ENCODE results near the gene HDLBP. TPM values are rescaled to one million over a fixed set of nuclear protein-coding genes. Genes with fewer than 3 reads are reported as not detected.
"Not testable (repeated sequence)": the region's sequence is repeated elsewhere in the genome, so short reads cannot be mapped to it uniquely, and the experiment has no call there.

HDLBP gene
- total RNA-seq, 1 experiment from 2014 or later, result 267 TPM

- no peak for DNase-seq (ENCODE audit: low read depth)
- in situ Hi-C loops (cut with HindIII; ENCODE audit: low pct_unique_long_range_greater_than_20kb, low sequenced_read_pairs), result no loop called here
These were observed 4.4 kb downstream of the HDLBP start for GRCh38 chr2:241310917-241311566.

- in situ Hi-C loops (cut with HindIII; ENCODE audit: low pct_unique_long_range_greater_than_20kb, low sequenced_read_pairs), result no loop called here
- no peak for DNase-seq (ENCODE audit: low read depth)
These were observed 5.8 kb downstream of the HDLBP start for GRCh38 chr2:241309684-241310117.

- DNase-seq (ENCODE audit: low read depth), result no peak
- in situ Hi-C loops (cut with HindIII; ENCODE audit: low pct_unique_long_range_greater_than_20kb, low sequenced_read_pairs), result no loop called here
These were observed 6.5 kb downstream of the HDLBP start for GRCh38 chr2:241308832-241309500.

- in situ Hi-C loops (cut with HindIII; ENCODE audit: low pct_unique_long_range_greater_than_20kb, low sequenced_read_pairs), result no loop called here
- DNase-seq (ENCODE audit: low read depth), result peak; percentile 38
These were observed 7.2 kb downstream of the HDLBP start for GRCh38 chr2:241308267-241308666.

- DNase-seq (ENCODE audit: low read depth), result no peak
- in situ Hi-C loops (cut with HindIII; ENCODE audit: low pct_unique_long_range_greater_than_20kb, low sequenced_read_pairs), result no loop called here
These were observed 8.4 kb downstream of the HDLBP start for GRCh38 chr2:241307055-241307454.

GRCh38 chr2:241304039-241304670, 11.3 kb downstream of the HDLBP start:
- in situ Hi-C loops (cut with HindIII; ENCODE audit: low pct_unique_long_range_greater_than_20kb, low sequenced_read_pairs), result no loop called here
- no peak for DNase-seq (ENCODE audit: low read depth)

GRCh38 chr2:241302759-241303651, 12.5 kb downstream of the HDLBP start:
- in situ Hi-C loops (cut with HindIII; ENCODE audit: low pct_unique_long_range_greater_than_20kb, low sequenced_read_pairs), result no loop called here
- DNase-seq (ENCODE audit: low read depth), result no peak

GRCh38 chr2:241302083-241302482, 13.4 kb downstream of the HDLBP start:
- DNase-seq (ENCODE audit: low read depth), result no peak
- in situ Hi-C loops (cut with HindIII; ENCODE audit: low pct_unique_long_range_greater_than_20kb, low sequenced_read_pairs), result no loop called here

- no peak for DNase-seq (ENCODE audit: low read depth)
- in situ Hi-C loops (cut with HindIII; ENCODE audit: low pct_unique_long_range_greater_than_20kb, low sequenced_read_pairs), result no loop called here
These were observed 15.5 kb downstream of the HDLBP start for GRCh38 chr2:241300000-241300399.

- in situ Hi-C loops (cut with HindIII; ENCODE audit: low pct_unique_long_range_greater_than_20kb, low sequenced_read_pairs), result no loop called here
These were observed 16.8 kb downstream of the HDLBP start for GRCh38 chr2:241298673-241299072.

GRCh38 chr2:241296767-241297166, 18.7 kb downstream of the HDLBP start:
- in situ Hi-C loops (cut with HindIII; ENCODE audit: low pct_unique_long_range_greater_than_20kb, low sequenced_read_pairs), result no loop called here

More at GRCh38 chr2:241298673-241299072, 16.8 kb downstream of the HDLBP start:
- no peak for DNase-seq (ENCODE audit: low read depth)

GRCh38 chr2:241295326-241296095, 20.0 kb downstream of the HDLBP start:
- no peak for DNase-seq (ENCODE audit: low read depth)
- in situ Hi-C loops (cut with HindIII; ENCODE audit: low pct_unique_long_range_greater_than_20kb, low sequenced_read_pairs), result no loop called here

More at GRCh38 chr2:241296767-241297166, 18.7 kb downstream of the HDLBP start:
- DNase-seq (ENCODE audit: low read depth), result no peak

- peak; percentile 78 for DNase-seq (ENCODE audit: low read depth)
- in situ Hi-C loops (cut with HindIII; ENCODE audit: low pct_unique_long_range_greater_than_20kb, low sequenced_read_pairs), result not testable (repeated sequence)
These were observed 22.1 kb downstream of the HDLBP start for GRCh38 chr2:241293378-241293797.

GRCh38 chr2:241291977-241292376, 23.5 kb downstream of the HDLBP start:
- no peak for DNase-seq (ENCODE audit: low read depth)
- in situ Hi-C loops (cut with HindIII; ENCODE audit: low pct_unique_long_range_greater_than_20kb, low sequenced_read_pairs), result no loop called here

GRCh38 chr2:241291153-241291552, 24.3 kb downstream of the HDLBP start:
- in situ Hi-C loops (cut with HindIII; ENCODE audit: low pct_unique_long_range_greater_than_20kb, low sequenced_read_pairs), result no loop called here
- no peak for DNase-seq (ENCODE audit: low read depth)

GRCh38 chr2:241289597-241289996, 25.9 kb downstream of the HDLBP start:
- in situ Hi-C loops (cut with HindIII; ENCODE audit: low pct_unique_long_range_greater_than_20kb, low sequenced_read_pairs), result no loop called here

GRCh38 chr2:241289053-241289452, 26.4 kb downstream of the HDLBP start:
- in situ Hi-C loops (cut with HindIII; ENCODE audit: low pct_unique_long_range_greater_than_20kb, low sequenced_read_pairs), result no loop called here
- DNase-seq (ENCODE audit: low read depth), result no peak

More at GRCh38 chr2:241289597-241289996, 25.9 kb downstream of the HDLBP start:
- no peak for DNase-seq (ENCODE audit: low read depth)
